Measurements from ENCODE around the gene WDR88.

DNA sequence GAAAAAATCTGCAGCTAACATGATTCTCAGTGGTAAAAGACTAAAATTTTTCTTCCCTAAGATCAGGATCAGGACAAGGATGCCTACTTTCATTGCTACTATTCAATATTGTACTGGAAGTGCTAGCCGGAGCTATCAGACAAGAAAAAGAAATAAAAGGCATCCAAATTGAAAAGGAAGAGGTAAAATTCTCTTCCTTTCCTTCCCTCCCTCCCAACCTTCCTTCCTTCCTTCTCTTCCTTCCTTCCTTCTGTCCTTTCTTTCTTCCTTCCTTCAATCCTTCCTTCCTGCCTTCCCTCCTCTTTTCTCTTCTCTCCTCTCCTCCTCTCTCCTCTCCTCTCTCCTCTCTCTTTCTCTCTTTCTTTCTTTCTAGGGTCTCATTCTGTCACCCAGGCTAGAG, 35.5 kb downstream of the WDR88 start:
- TF ChIP-seq, protein P1, sequence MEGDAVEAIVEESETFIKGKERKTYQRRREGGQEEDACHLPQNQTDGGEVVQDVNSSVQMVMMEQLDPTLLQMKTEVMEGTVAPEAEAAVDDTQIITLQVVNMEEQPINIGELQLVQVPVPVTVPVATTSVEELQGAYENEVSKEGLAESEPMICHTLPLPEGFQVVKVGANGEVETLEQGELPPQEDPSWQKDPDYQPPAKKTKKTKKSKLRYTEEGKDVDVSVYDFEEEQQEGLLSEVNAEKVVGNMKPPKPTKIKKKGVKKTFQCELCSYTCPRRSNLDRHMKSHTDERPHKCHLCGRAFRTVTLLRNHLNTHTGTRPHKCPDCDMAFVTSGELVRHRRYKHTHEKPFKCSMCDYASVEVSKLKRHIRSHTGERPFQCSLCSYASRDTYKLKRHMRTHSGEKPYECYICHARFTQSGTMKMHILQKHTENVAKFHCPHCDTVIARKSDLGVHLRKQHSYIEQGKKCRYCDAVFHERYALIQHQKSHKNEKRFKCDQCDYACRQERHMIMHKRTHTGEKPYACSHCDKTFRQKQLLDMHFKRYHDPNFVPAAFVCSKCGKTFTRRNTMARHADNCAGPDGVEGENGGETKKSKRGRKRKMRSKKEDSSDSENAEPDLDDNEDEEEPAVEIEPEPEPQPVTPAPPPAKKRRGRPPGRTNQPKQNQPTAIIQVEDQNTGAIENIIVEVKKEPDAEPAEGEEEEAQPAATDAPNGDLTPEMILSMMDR (IDR thresholded peaks at IDR 0.05; ENCODE audit: low read depth, low read length, missing input control) = no peak
- no peak for TF ChIP-seq FOXA1 (IDR thresholded peaks at IDR 0.05)
- TF ChIP-seq MAX (IDR thresholded peaks at IDR 0.05) = no peak
- TF ChIP-seq YY1 (IDR thresholded peaks at IDR 0.05) = no peak
- TF ChIP-seq, protein P2, sequence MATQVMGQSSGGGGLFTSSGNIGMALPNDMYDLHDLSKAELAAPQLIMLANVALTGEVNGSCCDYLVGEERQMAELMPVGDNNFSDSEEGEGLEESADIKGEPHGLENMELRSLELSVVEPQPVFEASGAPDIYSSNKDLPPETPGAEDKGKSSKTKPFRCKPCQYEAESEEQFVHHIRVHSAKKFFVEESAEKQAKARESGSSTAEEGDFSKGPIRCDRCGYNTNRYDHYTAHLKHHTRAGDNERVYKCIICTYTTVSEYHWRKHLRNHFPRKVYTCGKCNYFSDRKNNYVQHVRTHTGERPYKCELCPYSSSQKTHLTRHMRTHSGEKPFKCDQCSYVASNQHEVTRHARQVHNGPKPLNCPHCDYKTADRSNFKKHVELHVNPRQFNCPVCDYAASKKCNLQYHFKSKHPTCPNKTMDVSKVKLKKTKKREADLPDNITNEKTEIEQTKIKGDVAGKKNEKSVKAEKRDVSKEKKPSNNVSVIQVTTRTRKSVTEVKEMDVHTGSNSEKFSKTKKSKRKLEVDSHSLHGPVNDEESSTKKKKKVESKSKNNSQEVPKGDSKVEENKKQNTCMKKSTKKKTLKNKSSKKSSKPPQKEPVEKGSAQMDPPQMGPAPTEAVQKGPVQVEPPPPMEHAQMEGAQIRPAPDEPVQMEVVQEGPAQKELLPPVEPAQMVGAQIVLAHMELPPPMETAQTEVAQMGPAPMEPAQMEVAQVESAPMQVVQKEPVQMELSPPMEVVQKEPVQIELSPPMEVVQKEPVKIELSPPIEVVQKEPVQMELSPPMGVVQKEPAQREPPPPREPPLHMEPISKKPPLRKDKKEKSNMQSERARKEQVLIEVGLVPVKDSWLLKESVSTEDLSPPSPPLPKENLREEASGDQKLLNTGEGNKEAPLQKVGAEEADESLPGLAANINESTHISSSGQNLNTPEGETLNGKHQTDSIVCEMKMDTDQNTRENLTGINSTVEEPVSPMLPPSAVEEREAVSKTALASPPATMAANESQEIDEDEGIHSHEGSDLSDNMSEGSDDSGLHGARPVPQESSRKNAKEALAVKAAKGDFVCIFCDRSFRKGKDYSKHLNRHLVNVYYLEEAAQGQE (IDR thresholded peaks at IDR 0.05) = no peak
- TF ChIP-seq RAD21 (IDR thresholded peaks at IDR 0.05) = no peak
- TF ChIP-seq HNF4G (IDR thresholded peaks at IDR 0.05) = no peak
